HG02610 (cell line): ENCODE data around the gene LYRM9.
"Not testable (repeated sequence)": the region's sequence is repeated elsewhere in the genome, so short reads cannot be mapped to it uniquely, and the experiment has no call there.

Source experiments
- ATAC-seq: cut with Tn5 transposase; IDR thresholded peaks from one replicate; pipeline ENCODE4 v1.9.1; 2021; ENCODE audit warnings: mild to moderate bottlenecking, moderate library complexity; ENCODE audit not compliant: unreplicated experiment

LYRM9 gene

GRCh38 chr17:27892866-27893769 lies at the start of gene LYRM9:
TSS of gene LYRM9 (minus strand) at chr17:27893365. CDS start at chr17:27882694, 10,671 bp downstream.
- peak; percentile 91 for ATAC-seq

GRCh38 chr17:27940503-27941428 lies 47.6 kb upstream of the LYRM9 start:
- no peak for ATAC-seq

GRCh38 chr17:27939474-27940465 lies 46.6 kb upstream of the LYRM9 start:
- ATAC-seq, result no peak

GRCh38 chr17:27938864-27939263 lies 45.7 kb upstream of the LYRM9 start:
- ATAC-seq, result no peak

GRCh38 chr17:27938241-27938640 lies 45.1 kb upstream of the LYRM9 start:
- ATAC-seq, result no peak

- no peak for ATAC-seq
Measured at GRCh38 chr17:27937025-27937546, 43.9 kb upstream of the LYRM9 start.

- ATAC-seq, result no peak
Measured at GRCh38 chr17:27930000-27930399, 36.8 kb upstream of the LYRM9 start.

- no peak for ATAC-seq
Measured at GRCh38 chr17:27928587-27928986, 35.4 kb upstream of the LYRM9 start.

GRCh38 chr17:27927781-27928180 lies 34.6 kb upstream of the LYRM9 start:
- no peak for ATAC-seq

- ATAC-seq, result no peak
Measured at GRCh38 chr17:27921599-27921998, 28.4 kb upstream of the LYRM9 start.

- no peak for ATAC-seq
Measured at GRCh38 chr17:27921077-27921476, 27.9 kb upstream of the LYRM9 start.

- ATAC-seq, result no peak
Measured at GRCh38 chr17:27920569-27920968, 27.4 kb upstream of the LYRM9 start.

- no peak for ATAC-seq
Measured at GRCh38 chr17:27919079-27919478, 25.9 kb upstream of the LYRM9 start.

- no peak for ATAC-seq
Measured at GRCh38 chr17:27918498-27918897, 25.3 kb upstream of the LYRM9 start.

- no peak for ATAC-seq
Measured at GRCh38 chr17:27917000-27917399, 23.8 kb upstream of the LYRM9 start.

- ATAC-seq, result no peak
Measured at GRCh38 chr17:27915709-27916108, 22.5 kb upstream of the LYRM9 start.

- ATAC-seq, result no peak
Measured at GRCh38 chr17:27914382-27914781, 21.2 kb upstream of the LYRM9 start.

- no peak for ATAC-seq
Measured at GRCh38 chr17:27912964-27913363, 19.8 kb upstream of the LYRM9 start.

- ATAC-seq, result not testable (repeated sequence)
Measured at GRCh38 chr17:27912299-27912698, 19.1 kb upstream of the LYRM9 start.

GRCh38 chr17:27907976-27908558 lies 14.9 kb upstream of the LYRM9 start:
- ATAC-seq, result no peak
